ENCODE results near the gene PTOV1.

PTOV1 gene

GRCh38 chr19:49860336-49861102 is 9.6 kb downstream of the PTOV1 start:
- H3K9me3 ChIP-seq (ENCODE audit: insufficient read depth, low read length): no peaks in the 10 kb centered on the region
- H3K79me2 ChIP-seq (ENCODE audit: low read length): peaks cover 12% of the 10 kb centered on the region; the same call in 1 of the 2 replicates
- peaks cover 72% of the 10 kb centered on the region for H3K36me3 ChIP-seq (replicated peaks; ENCODE audit: low read depth, low read length)
- no peak overlapping the region for H3K4me2 ChIP-seq (ENCODE audit: low read length)
- TF ChIP-seq, protein P1, sequence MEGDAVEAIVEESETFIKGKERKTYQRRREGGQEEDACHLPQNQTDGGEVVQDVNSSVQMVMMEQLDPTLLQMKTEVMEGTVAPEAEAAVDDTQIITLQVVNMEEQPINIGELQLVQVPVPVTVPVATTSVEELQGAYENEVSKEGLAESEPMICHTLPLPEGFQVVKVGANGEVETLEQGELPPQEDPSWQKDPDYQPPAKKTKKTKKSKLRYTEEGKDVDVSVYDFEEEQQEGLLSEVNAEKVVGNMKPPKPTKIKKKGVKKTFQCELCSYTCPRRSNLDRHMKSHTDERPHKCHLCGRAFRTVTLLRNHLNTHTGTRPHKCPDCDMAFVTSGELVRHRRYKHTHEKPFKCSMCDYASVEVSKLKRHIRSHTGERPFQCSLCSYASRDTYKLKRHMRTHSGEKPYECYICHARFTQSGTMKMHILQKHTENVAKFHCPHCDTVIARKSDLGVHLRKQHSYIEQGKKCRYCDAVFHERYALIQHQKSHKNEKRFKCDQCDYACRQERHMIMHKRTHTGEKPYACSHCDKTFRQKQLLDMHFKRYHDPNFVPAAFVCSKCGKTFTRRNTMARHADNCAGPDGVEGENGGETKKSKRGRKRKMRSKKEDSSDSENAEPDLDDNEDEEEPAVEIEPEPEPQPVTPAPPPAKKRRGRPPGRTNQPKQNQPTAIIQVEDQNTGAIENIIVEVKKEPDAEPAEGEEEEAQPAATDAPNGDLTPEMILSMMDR (IDR thresholded peaks at IDR 0.05; ENCODE audit: low read depth, low read length): no peak
- TF ChIP-seq EZH2phosphoT487 (IDR thresholded peaks at IDR 0.05; ENCODE audit: low read depth): no peak
- no peak overlapping the region for H3K27ac ChIP-seq (ENCODE audit: low read length)
- H2AFZ ChIP-seq (ENCODE audit: low read depth, low read length): no peak overlapping the region
- H3K4me1 ChIP-seq (ENCODE audit: low read length): no peaks in the 10 kb centered on the region
- H3K27me3 ChIP-seq (ENCODE audit: low read depth, low read length): no peaks in the 10 kb centered on the region
- no peak overlapping the region for H3K9ac ChIP-seq (ENCODE audit: low read length)
- no peak overlapping the region for H3K4me3 ChIP-seq (ENCODE audit: low read length)
- peaks cover 11% of the 10 kb centered on the region; the same call in 1 of the 2 replicates for H4K20me1 ChIP-seq (ENCODE audit: insufficient read depth, low read length)

- TF ChIP-seq EZH2phosphoT487 (IDR thresholded peaks at IDR 0.05; ENCODE audit: low read depth): no peak
- TF ChIP-seq, protein P1 (IDR thresholded peaks at IDR 0.05; ENCODE audit: low read depth, low read length): no peak
- Histone ChIP-seq H3K27me3 (ENCODE audit: low read depth, low read length) (no peaks in the 10 kb centered on the region), H3K4me2 (ENCODE audit: low read length) (no peak overlapping the region), H3K79me2 (ENCODE audit: low read length) (peaks cover 17% of the 10 kb centered on the region), H4K20me1 (ENCODE audit: insufficient read depth, low read length) (peaks cover 6% of the 10 kb centered on the region; the same call in 1 of the 2 replicates), H3K36me3 (replicated peaks; ENCODE audit: low read depth, low read length) (peaks cover 70% of the 10 kb centered on the region), H2AFZ (ENCODE audit: low read depth, low read length) (no peak overlapping the region), H3K27ac (ENCODE audit: low read length) (no peak overlapping the region), H3K4me3 (ENCODE audit: low read length) (no peak overlapping the region), H3K9ac (ENCODE audit: low read length) (no peak overlapping the region), H3K9me3 (ENCODE audit: insufficient read depth, low read length) (no peaks in the 10 kb centered on the region), H3K4me1 (ENCODE audit: low read length) (peaks cover 4% of the 10 kb centered on the region)
Measured at GRCh38 chr19:49861107-49861506, 10.1 kb downstream of the PTOV1 start.

DNA sequence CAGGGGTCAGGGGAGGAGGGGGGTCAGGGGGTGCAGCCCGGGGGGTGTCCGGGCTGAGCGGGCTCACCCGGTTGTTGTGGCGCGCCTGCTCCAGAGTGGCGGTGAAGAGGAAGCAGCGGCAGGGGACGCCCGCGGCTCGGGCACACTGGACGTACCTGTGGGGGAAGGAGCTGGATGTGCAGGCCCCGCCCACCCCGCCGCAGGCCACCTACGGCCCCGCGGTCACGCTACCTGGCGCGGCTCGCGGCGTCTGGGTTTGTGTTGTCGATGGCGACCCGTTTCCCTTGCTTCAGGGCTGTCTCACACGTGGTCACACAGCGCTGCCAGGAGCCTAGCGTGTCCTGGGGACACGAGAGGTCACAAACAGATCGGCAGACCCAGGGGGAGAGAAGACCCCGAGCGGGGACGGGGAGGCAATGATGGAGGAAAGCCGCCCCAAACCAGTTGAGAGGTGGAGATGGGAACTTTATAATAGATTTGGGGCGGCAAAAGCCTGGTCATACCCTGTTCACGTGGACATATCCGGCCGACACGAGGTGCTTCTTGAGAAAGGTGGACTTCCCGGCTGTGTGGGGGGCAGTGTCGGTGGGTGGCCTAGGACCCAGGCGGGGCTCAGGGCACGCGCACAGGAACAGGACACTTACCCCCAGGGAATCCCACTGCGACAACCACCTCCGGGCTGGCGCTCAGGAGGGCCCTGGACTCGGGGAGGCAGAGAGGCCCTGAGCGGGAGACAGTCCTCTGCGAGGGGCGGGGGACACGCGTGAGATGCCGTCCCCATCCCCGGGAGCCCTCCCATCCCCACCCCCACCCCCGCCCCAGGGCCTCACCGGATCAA is 10.8 kb downstream of the PTOV1 start:
- H3K36me3 ChIP-seq (replicated peaks; ENCODE audit: low read depth, low read length): peaks cover 64% of the 10 kb centered on the region
- no peak overlapping the region for H3K4me3 ChIP-seq (ENCODE audit: low read length)
- peaks cover 8% of the 10 kb centered on the region for H3K4me1 ChIP-seq (ENCODE audit: low read length)
- peaks cover 24% of the 10 kb centered on the region for H3K79me2 ChIP-seq (ENCODE audit: low read length)
- no peak overlapping the region for H3K9ac ChIP-seq (ENCODE audit: low read length)
- no peaks in the 10 kb centered on the region for H3K9me3 ChIP-seq (ENCODE audit: insufficient read depth, low read length)
- H3K4me2 ChIP-seq (ENCODE audit: low read length): no peak overlapping the region
- no peak overlapping the region for H2AFZ ChIP-seq (ENCODE audit: low read depth, low read length)
- no peaks in the 10 kb centered on the region for H3K27me3 ChIP-seq (ENCODE audit: low read depth, low read length)
- no peak overlapping the region for H3K27ac ChIP-seq (ENCODE audit: low read length)
- TF ChIP-seq, protein P1 (IDR thresholded peaks at IDR 0.05; ENCODE audit: low read depth, low read length): no peak
- TF ChIP-seq EZH2phosphoT487 (IDR thresholded peaks at IDR 0.05; ENCODE audit: low read depth): no peak
- no peaks in the 10 kb centered on the region for H4K20me1 ChIP-seq (ENCODE audit: insufficient read depth, low read length)

Measured in OCI-LY3 (cell line).